ENCODE results near the gene NBDY.
A peak's percentile ranks its signal among the peaks of the same experiment; 100 is the strongest.
"Not testable (repeated sequence)": the region's sequence is repeated elsewhere in the genome, so short reads cannot be mapped to it uniquely, and the experiment has no call there.

NBDY gene

DNA sequence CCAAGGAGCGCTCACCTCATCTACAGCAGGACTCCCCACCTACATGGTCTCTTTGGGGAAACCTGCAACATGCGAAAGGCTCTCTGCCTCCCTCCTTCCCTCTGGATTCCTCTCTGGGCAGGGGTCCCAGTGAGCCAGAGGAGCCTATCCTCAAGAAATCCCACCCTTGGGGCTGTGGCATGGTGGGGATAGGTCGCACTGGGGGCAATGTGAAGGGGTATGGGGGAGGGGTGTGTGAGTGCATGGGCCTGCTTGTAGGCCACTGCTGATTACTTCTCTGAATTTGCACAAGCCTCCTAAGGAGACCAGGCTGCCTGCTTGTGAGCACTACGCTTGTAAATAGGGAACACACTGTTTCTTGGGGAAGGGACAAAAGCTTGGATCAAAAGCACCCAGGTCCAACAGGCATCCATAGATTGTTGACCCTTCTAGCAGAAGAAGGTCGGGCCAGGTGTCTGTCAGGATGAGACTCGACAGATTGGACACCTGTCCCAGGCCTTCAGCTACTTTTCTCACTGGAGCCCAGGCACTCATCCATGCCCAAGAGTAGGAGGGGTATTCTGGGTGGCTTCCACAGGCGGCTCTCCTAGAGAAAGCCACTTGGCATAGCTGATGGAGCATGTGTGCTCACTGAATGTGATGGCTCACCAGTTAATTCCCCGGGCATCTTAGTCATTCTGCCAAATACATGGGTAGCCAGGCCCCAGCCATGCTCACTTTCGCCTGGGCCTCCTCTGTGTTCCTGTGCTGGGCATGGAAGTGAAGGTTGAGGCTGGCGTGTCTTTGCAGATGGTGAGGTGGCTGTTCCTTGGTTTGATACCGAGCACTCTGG, 75.0 kb downstream of the NBDY start:
- TF ChIP-seq, protein P1, sequence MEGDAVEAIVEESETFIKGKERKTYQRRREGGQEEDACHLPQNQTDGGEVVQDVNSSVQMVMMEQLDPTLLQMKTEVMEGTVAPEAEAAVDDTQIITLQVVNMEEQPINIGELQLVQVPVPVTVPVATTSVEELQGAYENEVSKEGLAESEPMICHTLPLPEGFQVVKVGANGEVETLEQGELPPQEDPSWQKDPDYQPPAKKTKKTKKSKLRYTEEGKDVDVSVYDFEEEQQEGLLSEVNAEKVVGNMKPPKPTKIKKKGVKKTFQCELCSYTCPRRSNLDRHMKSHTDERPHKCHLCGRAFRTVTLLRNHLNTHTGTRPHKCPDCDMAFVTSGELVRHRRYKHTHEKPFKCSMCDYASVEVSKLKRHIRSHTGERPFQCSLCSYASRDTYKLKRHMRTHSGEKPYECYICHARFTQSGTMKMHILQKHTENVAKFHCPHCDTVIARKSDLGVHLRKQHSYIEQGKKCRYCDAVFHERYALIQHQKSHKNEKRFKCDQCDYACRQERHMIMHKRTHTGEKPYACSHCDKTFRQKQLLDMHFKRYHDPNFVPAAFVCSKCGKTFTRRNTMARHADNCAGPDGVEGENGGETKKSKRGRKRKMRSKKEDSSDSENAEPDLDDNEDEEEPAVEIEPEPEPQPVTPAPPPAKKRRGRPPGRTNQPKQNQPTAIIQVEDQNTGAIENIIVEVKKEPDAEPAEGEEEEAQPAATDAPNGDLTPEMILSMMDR (IDR thresholded peaks at IDR 0.05) = no peak
- peaks cover 68% of the 10 kb centered on the region for H3K9me3 Mint-ChIP-seq
- H3K36me3 Mint-ChIP-seq (ENCODE audit: low read depth) = peaks cover 36% of the 10 kb centered on the region
- no peak overlapping the region for H3K4me3 Mint-ChIP-seq
- no peak for DNase-seq
- H3K27ac Mint-ChIP-seq = peak overlapping the region; percentile 94
- peaks cover 43% of the 10 kb centered on the region for H3K4me1 Mint-ChIP-seq
- no peaks in the 10 kb centered on the region for H3K27me3 Mint-ChIP-seq (ENCODE audit: low read depth, poor library complexity)

DNA sequence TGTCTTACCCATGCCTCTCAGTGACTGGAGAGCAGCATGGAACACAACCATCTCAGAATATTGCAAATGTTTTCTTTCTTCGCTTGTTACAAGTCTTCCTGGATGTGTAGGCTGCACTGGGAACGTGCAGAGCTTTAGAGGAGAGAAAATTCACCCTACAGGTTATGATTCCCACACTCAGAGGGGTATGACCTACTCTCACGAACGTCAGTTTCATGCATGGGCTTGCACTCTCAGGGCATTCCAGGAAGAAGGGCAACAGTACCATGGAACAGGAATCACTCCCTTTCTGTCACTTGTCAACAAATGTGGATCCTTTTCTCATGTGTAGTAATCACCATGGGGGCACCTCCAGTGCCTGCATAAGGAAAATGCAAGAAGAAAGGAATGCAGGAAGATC, 75.8 kb downstream of the NBDY start:
- TF ChIP-seq, protein P1 (IDR thresholded peaks at IDR 0.05) = no peak
- Mint-ChIP-seq H3K9me3 (peaks cover 68% of the 10 kb centered on the region), H3K4me1 (peaks cover 37% of the 10 kb centered on the region), H3K4me3 (no peak overlapping the region), H3K36me3 (ENCODE audit: low read depth) (peaks cover 43% of the 10 kb centered on the region), H3K27ac (no peak overlapping the region), H3K27me3 (ENCODE audit: low read depth, poor library complexity) (peaks cover 3% of the 10 kb centered on the region)
- DNase-seq = no peak

DNA sequence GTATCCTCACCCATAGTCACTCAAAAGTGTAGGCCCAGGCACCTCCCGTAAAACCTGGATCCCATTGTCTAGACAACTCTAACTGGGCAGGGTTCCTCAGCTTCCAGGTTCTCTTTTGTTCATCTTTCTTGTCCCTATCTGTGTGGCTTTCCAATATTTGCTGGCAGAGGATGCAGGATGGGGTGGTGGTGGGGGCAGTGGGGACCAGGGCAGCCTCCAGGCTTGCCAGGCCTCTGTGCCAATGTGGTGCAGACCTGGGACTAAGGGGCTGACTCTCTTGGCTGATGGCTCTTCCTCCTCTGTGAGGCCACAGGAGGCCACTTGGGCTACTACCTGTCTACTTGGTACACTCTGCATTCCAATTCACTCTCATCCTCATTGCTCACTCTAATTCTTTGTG, 76.4 kb downstream of the NBDY start:
- peaks cover 3% of the 10 kb centered on the region for H3K27me3 Mint-ChIP-seq (ENCODE audit: low read depth, poor library complexity)
- H3K4me1 Mint-ChIP-seq = peaks cover 31% of the 10 kb centered on the region
- H3K4me3 Mint-ChIP-seq = no peak overlapping the region
- peaks cover 67% of the 10 kb centered on the region for H3K9me3 Mint-ChIP-seq
- TF ChIP-seq, protein P1 (IDR thresholded peaks at IDR 0.05) = no peak
- no peak overlapping the region for H3K27ac Mint-ChIP-seq
- H3K36me3 Mint-ChIP-seq (ENCODE audit: low read depth) = peaks cover 47% of the 10 kb centered on the region
- no peak for DNase-seq

DNA sequence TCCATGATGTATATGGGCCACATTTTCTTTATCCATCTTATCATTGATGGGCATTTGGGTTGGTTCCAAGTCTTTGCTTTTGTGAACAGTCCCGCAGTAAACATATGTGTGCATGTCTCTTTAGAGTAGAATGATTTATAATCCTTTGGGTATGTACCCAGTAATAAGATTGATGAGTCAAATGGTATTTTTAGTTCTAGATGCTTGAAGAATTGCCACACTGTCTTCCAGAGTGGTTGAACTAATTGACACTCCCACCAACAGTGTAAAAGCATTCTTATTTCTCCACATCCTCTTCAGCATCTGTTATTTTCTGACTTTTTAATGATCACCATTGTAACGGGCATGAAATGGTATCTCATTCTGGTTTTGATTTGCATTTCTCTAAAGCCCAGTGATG, 77.1 kb downstream of the NBDY start:
- not testable (repeated sequence) for H3K27me3 Mint-ChIP-seq (ENCODE audit: low read depth, poor library complexity); H3K4me3 Mint-ChIP-seq; DNase-seq; H3K27ac Mint-ChIP-seq
- Mint-ChIP-seq H3K4me1 (peaks cover 23% of the 10 kb centered on the region), H3K36me3 (ENCODE audit: low read depth) (peaks cover 48% of the 10 kb centered on the region), H3K9me3 (peaks cover 64% of the 10 kb centered on the region)

DNA sequence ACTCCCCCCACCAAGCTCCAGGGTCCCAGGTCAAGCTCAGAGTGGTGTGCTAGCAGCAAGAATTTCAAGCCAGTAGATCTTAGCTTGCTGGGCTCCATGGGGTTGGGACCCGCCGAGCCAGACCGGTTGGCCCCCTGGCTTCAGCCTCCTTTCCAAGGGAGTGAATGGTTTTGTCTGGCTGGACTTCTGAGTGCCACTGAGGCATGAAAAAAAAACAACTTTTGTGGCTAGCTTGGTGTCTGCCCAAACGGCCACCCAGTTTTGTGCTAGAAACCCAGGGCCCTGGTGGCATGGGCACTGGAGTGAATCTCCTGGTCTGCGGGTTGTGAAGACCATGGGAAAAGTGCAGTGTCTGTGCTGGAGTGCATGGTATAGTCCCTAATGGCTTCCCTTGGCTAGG, 82.6 kb downstream of the NBDY start:
- Mint-ChIP-seq H3K4me3 (no peak overlapping the region), H3K27me3 (ENCODE audit: low read depth, poor library complexity) (peaks cover 6% of the 10 kb centered on the region), H3K27ac (no peak overlapping the region), H3K36me3 (ENCODE audit: low read depth) (peaks cover 49% of the 10 kb centered on the region), H3K4me1 (peaks cover 12% of the 10 kb centered on the region), H3K9me3 (peaks cover 52% of the 10 kb centered on the region)
- TF ChIP-seq, protein P1 (IDR thresholded peaks at IDR 0.05) = no peak
- DNase-seq = no peak

DNA sequence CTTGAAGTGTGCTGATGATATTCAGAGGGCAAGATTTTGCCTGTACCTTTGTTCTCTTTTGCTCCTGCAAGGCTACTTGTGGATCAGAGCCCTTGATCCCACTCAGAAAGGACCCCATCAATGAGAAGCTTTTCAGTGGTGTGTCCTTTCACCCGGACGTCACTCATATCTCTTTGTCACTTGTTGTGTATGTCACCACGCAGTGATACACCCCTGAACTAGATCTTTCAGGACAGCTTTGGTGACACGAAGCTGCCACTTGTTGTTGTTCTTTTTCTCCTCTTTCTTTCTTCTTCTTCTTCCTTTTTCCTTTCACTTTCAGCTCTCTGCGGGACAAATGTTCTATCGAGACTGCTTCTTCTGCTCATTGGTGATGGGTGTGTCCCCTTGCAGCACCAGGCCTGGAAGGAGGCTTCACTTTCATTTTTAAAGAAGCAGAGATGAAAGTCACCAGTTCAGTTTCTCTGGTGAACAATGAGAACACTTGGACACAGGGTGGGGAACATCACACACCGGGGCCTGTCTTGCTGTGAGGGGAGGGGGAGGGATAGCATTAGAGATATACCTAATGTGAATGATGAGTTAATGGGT, 83.6 kb downstream of the NBDY start:
- H3K9me3 Mint-ChIP-seq = peaks cover 46% of the 10 kb centered on the region
- TF ChIP-seq, protein P1 (IDR thresholded peaks at IDR 0.05) = no peak
- H3K4me3 Mint-ChIP-seq = no peak overlapping the region
- peaks cover 6% of the 10 kb centered on the region for H3K27me3 Mint-ChIP-seq (ENCODE audit: low read depth, poor library complexity)
- H3K36me3 Mint-ChIP-seq (ENCODE audit: low read depth) = peaks cover 47% of the 10 kb centered on the region
- DNase-seq = no peak
- H3K27ac Mint-ChIP-seq = peak overlapping the region; percentile 85
- H3K4me1 Mint-ChIP-seq = peaks cover 12% of the 10 kb centered on the region

Measured in nephron progenitor cell (in vitro differentiated cells).